Measurements from ENCODE around the gene GALNT6.
"Not testable (repeated sequence)": the region's sequence is repeated elsewhere in the genome, so short reads cannot be mapped to it uniquely, and the experiment has no call there.

The GALNT6 gene

GRCh38 chr12:51318846-51319599, 72.2 kb downstream of the GALNT6 start:
- DNase-seq: no peak

DNA sequence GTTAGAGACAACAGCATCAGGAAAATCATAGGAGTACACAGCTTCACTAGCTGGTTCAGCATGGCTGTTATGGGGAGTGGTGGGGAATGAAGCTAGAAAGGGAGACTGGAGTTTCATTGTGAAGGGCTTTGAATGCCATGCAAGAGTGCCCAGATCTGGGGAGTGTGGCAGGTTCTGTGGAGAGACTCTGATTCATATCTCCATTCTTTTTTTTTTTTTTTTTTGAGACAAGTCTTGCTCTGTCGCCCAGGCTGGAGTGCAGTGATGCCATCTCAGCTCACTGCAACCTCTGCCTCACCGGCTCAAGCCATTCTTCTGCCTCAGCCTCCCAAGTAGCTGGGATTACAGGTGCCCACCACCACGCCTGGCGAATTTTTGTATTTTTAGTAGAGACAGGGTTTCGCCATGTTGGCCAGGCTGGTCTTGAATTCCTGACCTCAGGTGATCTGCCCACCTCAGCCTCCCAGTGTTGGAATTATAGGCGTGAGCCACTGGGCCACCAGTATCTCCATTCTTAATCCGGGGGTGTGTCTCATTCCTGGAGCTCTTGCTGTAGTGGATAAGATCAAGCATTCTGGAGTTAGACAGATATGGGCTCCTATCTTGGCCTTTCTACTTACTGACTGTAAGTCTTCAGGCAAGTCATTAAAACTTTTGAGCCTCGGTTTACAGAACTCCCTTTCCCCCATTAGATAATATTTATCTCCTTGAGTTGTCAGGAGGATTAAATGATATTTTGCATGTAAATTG, 73.0 kb downstream of the GALNT6 start:
- DNase-seq: not testable (repeated sequence)

- DNase-seq: no peak
Measured at GRCh38 chr12:51311389-51311788, 79.8 kb downstream of the GALNT6 start.

GRCh38 chr12:51307655-51308593, 83.3 kb downstream of the GALNT6 start:
- no peak for DNase-seq

GRCh38 chr12:51306507-51306906, 84.7 kb downstream of the GALNT6 start:
- no peak for DNase-seq

Measured in right hindlimb (tissue), 1 donor.